GM18502 (cell line): Measurements from ENCODE around the gene PLAC1.
A peak's percentile ranks its signal among the peaks of the same experiment; 100 is the strongest.

Source experiments
- ATAC-seq: cut with Tn5 transposase; IDR thresholded peaks from one replicate; pipeline ENCODE4 v1.9.1; 2021; ENCODE audit warnings: mild to moderate bottlenecking; ENCODE audit not compliant: unreplicated experiment, poor library complexity

The PLAC1 gene

GRCh38 chrX:134599184-134599914 lies 58.9 kb downstream of the PLAC1 start:
- no peak for ATAC-seq

GRCh38 chrX:134592303-134592702 lies 66.0 kb downstream of the PLAC1 start:
- ATAC-seq, result no peak

- ATAC-seq, result no peak
Observed at GRCh38 chrX:134591502-134591901, 66.8 kb downstream of the PLAC1 start.

- no peak for ATAC-seq
Observed at GRCh38 chrX:134588806-134589205, 69.5 kb downstream of the PLAC1 start.

- ATAC-seq, result no peak
Observed at GRCh38 chrX:134580907-134581306, 77.4 kb downstream of the PLAC1 start.

GRCh38 chrX:134573683-134574035 lies 84.6 kb downstream of the PLAC1 start:
- no peak for ATAC-seq

- no peak for ATAC-seq
Observed at GRCh38 chrX:134572816-134573682, 85.2 kb downstream of the PLAC1 start.

- ATAC-seq, result no peak
Observed at GRCh38 chrX:134571796-134572195, 86.5 kb downstream of the PLAC1 start.

- ATAC-seq, result peak; percentile 69
Observed at GRCh38 chrX:134570899-134571298, 87.4 kb downstream of the PLAC1 start.

- ATAC-seq, result no peak
Observed at GRCh38 chrX:134570509-134570846, 87.8 kb downstream of the PLAC1 start.

GRCh38 chrX:134569306-134569705 lies 89.0 kb downstream of the PLAC1 start:
- no peak for ATAC-seq

GRCh38 chrX:134568285-134569016 lies 89.8 kb downstream of the PLAC1 start:
- no peak for ATAC-seq

GRCh38 chrX:134566506-134566905 lies 91.8 kb downstream of the PLAC1 start:
- no peak for ATAC-seq

- no peak for ATAC-seq
Observed at GRCh38 chrX:134562002-134562401, 96.3 kb downstream of the PLAC1 start.

- ATAC-seq, result no peak
Observed at GRCh38 chrX:134558133-134558532, 100.1 kb downstream of the PLAC1 start.

GRCh38 chrX:134554291-134554690 lies 104.0 kb downstream of the PLAC1 start:
- no peak for ATAC-seq

GRCh38 chrX:134552351-134552750 lies 105.9 kb downstream of the PLAC1 start:
- no peak for ATAC-seq

- no peak for ATAC-seq
Observed at GRCh38 chrX:134551376-134552048, 106.8 kb downstream of the PLAC1 start.

GRCh38 chrX:134548257-134549201 lies 109.7 kb downstream of the PLAC1 start:
- ATAC-seq, result peak; percentile 35
